Measurements from ENCODE around the gene IL37. TPM values are rescaled to one million over a fixed set of nuclear protein-coding genes. Genes with fewer than 3 reads are reported as not detected.

The IL37 gene, protein sequence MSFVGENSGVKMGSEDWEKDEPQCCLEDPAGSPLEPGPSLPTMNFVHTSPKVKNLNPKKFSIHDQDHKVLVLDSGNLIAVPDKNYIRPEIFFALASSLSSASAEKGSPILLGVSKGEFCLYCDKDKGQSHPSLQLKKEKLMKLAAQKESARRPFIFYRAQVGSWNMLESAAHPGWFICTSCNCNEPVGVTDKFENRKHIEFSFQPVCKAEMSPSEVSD
- not detected for polyA plus RNA-seq (2012; ENCODE audit: insufficient read depth, insufficient read length, low read depth)

DNA sequence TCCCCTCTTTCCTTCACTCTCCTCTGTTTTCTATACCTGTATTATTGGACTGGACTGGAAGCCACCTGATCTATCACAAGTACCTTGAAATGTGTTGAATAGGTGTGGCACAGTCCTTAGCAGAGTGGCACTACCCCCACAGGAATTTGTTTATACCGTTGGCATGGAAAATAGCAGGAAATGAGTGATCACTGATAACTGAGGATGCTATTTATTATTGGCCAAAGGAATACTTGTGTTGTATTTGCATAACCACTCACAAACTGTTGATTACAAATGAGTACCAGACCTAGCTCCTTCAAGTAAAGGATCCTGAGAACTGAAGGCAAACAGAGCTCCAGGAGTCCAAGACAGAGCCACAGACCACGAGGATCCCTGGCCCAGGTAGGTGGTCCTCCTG is at the start of gene IL37:
Gene IL37, plus strand, starts transcription at position 301 of the 400 bp plus-strand sequence. CDS start 1,848 bp downstream, outside the sequence.
- H3K4me3 ChIP-seq (ENCODE audit: low read depth, low read length), result no peak within 1 kb of the TSS
- no peaks in the 10 kb centered on the region for H3K9me3 ChIP-seq
- H3K4me1 ChIP-seq, result no peaks in the 10 kb centered on the region
- TF ChIP-seq, protein P1, sequence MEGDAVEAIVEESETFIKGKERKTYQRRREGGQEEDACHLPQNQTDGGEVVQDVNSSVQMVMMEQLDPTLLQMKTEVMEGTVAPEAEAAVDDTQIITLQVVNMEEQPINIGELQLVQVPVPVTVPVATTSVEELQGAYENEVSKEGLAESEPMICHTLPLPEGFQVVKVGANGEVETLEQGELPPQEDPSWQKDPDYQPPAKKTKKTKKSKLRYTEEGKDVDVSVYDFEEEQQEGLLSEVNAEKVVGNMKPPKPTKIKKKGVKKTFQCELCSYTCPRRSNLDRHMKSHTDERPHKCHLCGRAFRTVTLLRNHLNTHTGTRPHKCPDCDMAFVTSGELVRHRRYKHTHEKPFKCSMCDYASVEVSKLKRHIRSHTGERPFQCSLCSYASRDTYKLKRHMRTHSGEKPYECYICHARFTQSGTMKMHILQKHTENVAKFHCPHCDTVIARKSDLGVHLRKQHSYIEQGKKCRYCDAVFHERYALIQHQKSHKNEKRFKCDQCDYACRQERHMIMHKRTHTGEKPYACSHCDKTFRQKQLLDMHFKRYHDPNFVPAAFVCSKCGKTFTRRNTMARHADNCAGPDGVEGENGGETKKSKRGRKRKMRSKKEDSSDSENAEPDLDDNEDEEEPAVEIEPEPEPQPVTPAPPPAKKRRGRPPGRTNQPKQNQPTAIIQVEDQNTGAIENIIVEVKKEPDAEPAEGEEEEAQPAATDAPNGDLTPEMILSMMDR (IDR thresholded peaks at IDR 0.05; ENCODE audit: low read depth, low read length), result no peak
- no peak for DNase-seq
- no peaks in the 10 kb centered on the region for H3K36me3 ChIP-seq
- H3K27me3 ChIP-seq, result no peaks in the 10 kb centered on the region

DNA sequence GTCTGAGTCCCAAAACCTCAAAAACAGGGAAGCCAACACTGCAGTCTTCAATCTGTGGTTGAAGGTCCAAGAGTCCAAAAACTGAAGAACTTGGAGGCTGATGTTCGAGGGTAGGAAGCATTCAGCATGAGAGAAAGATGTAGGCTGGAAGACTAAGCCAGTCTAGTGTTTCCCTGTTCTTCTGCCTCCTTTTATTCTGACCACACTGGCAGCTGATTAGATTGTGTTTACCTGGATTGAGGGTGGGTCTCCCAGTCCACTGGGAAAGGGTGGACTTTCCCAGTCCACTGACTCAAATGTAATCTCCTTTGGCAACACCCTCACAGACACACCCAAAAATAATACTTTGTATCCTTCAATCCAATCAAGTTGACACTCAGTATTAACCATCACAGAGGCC is 46.9 kb upstream of the IL37 start:
- Histone ChIP-seq H3K4me3 (ENCODE audit: low read depth, low read length) (no peak overlapping the region), H3K27me3 (no peaks in the 10 kb centered on the region), H3K9me3 (no peaks in the 10 kb centered on the region), H3K4me1 (no peaks in the 10 kb centered on the region), H3K36me3 (no peaks in the 10 kb centered on the region)
- no peak for DNase-seq
- TF ChIP-seq, protein P1 (IDR thresholded peaks at IDR 0.05; ENCODE audit: low read depth, low read length), result no peak

DNA sequence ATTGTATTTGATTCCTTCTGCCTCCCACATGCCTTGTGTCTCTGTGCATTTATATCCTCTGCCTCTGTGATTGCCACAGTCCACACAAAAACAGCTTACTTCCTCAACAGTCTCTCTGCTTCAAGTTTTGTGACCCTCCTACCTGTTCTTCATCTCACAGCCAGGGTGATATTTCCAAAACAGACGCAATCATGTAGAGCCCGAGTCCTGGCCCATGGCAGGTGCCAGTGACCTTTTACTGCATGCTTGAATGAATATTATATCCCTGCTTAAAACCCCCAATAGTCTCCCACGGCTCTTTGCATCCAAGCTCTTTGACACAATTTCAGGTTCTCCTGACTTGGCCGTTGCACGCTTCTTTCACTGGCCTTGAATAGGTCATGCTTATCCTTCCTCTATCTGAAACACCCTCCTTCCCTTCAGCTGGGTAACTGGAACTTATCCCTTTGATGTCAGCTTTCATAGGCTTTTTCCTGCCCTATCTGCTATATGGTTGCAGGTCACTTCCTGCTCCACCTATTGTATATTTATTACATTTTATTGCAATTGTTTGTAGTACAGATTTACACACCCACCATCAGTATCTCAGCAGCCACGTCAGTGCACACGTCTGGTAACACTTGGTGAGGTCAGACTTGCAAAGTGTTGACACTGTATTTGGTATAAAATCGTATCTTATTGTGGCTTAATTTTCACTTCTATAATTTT is 44.7 kb upstream of the IL37 start:
- Histone ChIP-seq H3K36me3 (no peaks in the 10 kb centered on the region), H3K27me3 (0 out of 2 replicates have a peak, but pooled peaks cover 4% of the 10 kb centered on the region), H3K9me3 (no peaks in the 10 kb centered on the region), H3K4me1 (no peaks in the 10 kb centered on the region), H3K4me3 (ENCODE audit: low read depth, low read length) (no peak overlapping the region)
- TF ChIP-seq, protein P1 (IDR thresholded peaks at IDR 0.05; ENCODE audit: low read depth, low read length), result no peak
- no peak for DNase-seq

DNA sequence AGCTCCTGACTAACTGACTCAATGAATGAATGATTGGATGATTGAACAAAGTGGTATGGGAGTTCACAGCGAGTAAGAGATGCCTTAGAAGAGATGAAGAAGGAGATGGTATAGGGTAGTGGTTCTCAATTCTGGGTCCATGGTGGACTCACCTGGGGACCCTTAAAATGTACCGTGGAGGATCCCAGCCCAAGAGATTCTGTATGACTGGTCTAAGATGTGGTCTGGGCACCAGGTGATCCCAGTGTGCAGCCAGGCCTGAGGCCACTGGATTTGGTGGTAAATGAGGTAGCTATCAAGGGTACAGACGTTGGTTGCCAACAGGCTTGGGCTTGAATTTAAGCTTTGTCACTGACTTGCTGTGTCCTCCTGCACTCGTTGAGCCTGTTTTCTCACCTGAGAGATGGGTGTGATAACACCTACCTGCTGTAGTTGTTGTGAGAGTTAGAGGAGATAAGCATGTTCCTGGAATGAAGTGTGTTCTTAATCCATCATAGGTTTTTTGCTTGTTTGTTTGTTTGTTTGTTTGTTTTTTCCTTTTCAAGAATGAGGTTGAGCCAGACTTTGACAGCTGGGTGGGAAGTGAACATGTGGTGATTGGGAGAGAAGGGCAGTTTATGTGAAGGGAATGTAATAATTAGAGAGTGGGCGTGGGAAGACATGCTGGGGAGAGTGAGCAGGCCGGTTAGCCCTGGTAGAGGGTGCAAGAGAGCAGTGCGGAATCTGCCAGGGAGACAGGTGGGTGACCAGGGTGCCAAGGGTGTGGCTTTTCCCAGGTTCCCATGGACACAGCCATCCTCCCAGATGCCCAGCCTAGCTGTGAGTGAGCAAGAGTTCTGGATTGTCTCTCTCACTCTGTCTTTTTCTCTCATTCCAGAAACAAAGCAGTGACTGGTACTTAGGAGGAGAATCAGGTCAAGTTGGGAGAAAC is 43.0 kb upstream of the IL37 start:
- Histone ChIP-seq H3K4me3 (ENCODE audit: low read depth, low read length) (no peak overlapping the region), H3K36me3 (no peaks in the 10 kb centered on the region), H3K27me3 (peaks cover 4% of the 10 kb centered on the region; the same call in 1 of the 2 replicates), H3K9me3 (no peaks in the 10 kb centered on the region), H3K4me1 (no peaks in the 10 kb centered on the region)
- TF ChIP-seq, protein P1 (IDR thresholded peaks at IDR 0.05; ENCODE audit: low read depth, low read length), result no peak
- DNase-seq, result no peak

DNA sequence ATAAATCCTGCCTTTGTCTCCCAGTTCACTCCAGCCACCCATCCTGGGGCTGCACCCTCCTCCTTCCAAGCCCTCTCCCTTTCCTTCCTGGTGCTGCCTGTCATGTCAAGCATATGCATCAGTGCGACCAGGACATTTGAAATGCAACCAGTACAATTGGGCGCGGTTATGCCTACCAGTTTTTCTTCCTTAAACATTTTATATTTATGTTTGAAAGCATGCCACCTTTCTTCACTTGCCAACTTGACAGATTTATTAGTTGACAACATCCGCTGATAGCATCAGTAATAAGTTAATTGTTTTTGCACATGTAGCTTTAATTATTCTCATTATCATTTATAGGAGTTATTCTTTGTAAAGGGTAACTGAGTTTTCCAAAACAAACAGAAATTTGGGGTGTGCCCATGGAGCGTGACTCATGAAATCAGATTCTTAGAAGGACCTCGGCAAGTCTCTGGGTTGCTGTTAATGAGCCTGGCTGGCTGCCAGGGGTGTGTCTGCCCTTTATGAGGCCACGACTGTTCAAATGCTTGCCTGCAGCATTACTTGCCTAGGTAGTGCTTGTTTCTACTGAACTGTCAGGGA is 41.6 kb upstream of the IL37 start:
- no peak for DNase-seq
- peaks cover 4% of the 10 kb centered on the region; the same call in 1 of the 2 replicates for H3K27me3 ChIP-seq
- no peaks in the 10 kb centered on the region for H3K4me1 ChIP-seq
- H3K9me3 ChIP-seq, result no peaks in the 10 kb centered on the region
- no peak overlapping the region for H3K4me3 ChIP-seq (ENCODE audit: low read depth, low read length)
- TF ChIP-seq, protein P1 (IDR thresholded peaks at IDR 0.05; ENCODE audit: low read depth, low read length), result no peak
- no peaks in the 10 kb centered on the region for H3K36me3 ChIP-seq
